Ishikawa (cell line): ENCODE measurements around the gene RABL6.

Experiments used
- CEBPB ChIP-seq: IDR thresholded peaks from 2 replicates; pipeline ENCODE4 v1.6.1; 2012
- CREB1 ChIP-seq: IDR thresholded peaks from 2 replicates; pipeline ENCODE4 v1.6.1; 2012; ENCODE audit warnings: low read depth
- EGR1 ChIP-seq: IDR thresholded peaks from 2 replicates; pipeline ENCODE4 v1.6.1; 2012
- EP300 ChIP-seq: IDR thresholded peaks from 2 replicates; pipeline ENCODE4 v1.6.1; 2012; ENCODE audit warnings: borderline replicate concordance
- FOXM1 ChIP-seq: IDR thresholded peaks from 2 replicates; pipeline ENCODE4 v1.6.1; 2012; ENCODE audit warnings: low read depth, borderline replicate concordance
- MAX ChIP-seq: IDR thresholded peaks from 2 replicates; pipeline ENCODE4 v1.6.1; 2012
- NFIC ChIP-seq: IDR thresholded peaks from 2 replicates; pipeline ENCODE4 v1.6.1; 2012
- RAD21 ChIP-seq: IDR thresholded peaks from 2 replicates; pipeline ENCODE4 v1.6.1; 2012; ENCODE audit warnings: low read depth
- TAF1 ChIP-seq: IDR thresholded peaks from 2 replicates; pipeline ENCODE4 v1.6.1; 2012; ENCODE audit warnings: low read depth, mild to moderate bottlenecking
- TCF12 ChIP-seq: IDR thresholded peaks from 2 replicates; pipeline ENCODE4 v1.6.1; 2012; ENCODE audit warnings: low read depth
- TEAD4 ChIP-seq: IDR thresholded peaks from 2 replicates; pipeline ENCODE4 v1.6.1; 2012
- USF1 ChIP-seq: IDR thresholded peaks from 2 replicates; pipeline ENCODE4 v1.6.1; 2012
- YY1 ChIP-seq: IDR thresholded peaks from 2 replicates; pipeline ENCODE4 v1.6.1; 2012; ENCODE audit warnings: low read depth
- ZBTB7A ChIP-seq: IDR thresholded peaks from 2 replicates; pipeline ENCODE4 v1.6.1; 2012; ENCODE audit warnings: low read depth
- TF ChIP-seq, protein P1 (sequence below): IDR thresholded peaks from 2 replicates; pipeline ENCODE4 v1.6.1; 2012; ENCODE audit warnings: low read depth, mild to moderate bottlenecking

Gene RABL6

GRCh38 chr9:136804509-136805206 is 3.1 kb upstream of the RABL6 start:
- TF ChIP-seq YY1 (no peak), EP300 (no peak), MAX (no peak), TAF1 (no peak), NFIC (no peak), TEAD4 (no peak)

- no peak for TF ChIP-seq TAF1
These were observed 2.5 kb upstream of the RABL6 start for GRCh38 chr9:136805207-136805740.

GRCh38 chr9:136806067-136806466 is 1.7 kb upstream of the RABL6 start:
- TF ChIP-seq YY1 = no peak
- TF ChIP-seq TCF12 = no peak
- TF ChIP-seq ZBTB7A = no peak
- no peak for TF ChIP-seq RAD21
- no peak for TF ChIP-seq NFIC

GRCh38 chr9:136806631-136807201 is 1.0 kb upstream of the RABL6 start:
- TF ChIP-seq CREB1 (no peak), TAF1 (no peak), NFIC (no peak), ZBTB7A (no peak), CEBPB (no peak), EP300 (no peak), YY1 (no peak), RAD21 (no peak)
- TF ChIP-seq, protein P1, sequence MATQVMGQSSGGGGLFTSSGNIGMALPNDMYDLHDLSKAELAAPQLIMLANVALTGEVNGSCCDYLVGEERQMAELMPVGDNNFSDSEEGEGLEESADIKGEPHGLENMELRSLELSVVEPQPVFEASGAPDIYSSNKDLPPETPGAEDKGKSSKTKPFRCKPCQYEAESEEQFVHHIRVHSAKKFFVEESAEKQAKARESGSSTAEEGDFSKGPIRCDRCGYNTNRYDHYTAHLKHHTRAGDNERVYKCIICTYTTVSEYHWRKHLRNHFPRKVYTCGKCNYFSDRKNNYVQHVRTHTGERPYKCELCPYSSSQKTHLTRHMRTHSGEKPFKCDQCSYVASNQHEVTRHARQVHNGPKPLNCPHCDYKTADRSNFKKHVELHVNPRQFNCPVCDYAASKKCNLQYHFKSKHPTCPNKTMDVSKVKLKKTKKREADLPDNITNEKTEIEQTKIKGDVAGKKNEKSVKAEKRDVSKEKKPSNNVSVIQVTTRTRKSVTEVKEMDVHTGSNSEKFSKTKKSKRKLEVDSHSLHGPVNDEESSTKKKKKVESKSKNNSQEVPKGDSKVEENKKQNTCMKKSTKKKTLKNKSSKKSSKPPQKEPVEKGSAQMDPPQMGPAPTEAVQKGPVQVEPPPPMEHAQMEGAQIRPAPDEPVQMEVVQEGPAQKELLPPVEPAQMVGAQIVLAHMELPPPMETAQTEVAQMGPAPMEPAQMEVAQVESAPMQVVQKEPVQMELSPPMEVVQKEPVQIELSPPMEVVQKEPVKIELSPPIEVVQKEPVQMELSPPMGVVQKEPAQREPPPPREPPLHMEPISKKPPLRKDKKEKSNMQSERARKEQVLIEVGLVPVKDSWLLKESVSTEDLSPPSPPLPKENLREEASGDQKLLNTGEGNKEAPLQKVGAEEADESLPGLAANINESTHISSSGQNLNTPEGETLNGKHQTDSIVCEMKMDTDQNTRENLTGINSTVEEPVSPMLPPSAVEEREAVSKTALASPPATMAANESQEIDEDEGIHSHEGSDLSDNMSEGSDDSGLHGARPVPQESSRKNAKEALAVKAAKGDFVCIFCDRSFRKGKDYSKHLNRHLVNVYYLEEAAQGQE = no peak

DNA sequence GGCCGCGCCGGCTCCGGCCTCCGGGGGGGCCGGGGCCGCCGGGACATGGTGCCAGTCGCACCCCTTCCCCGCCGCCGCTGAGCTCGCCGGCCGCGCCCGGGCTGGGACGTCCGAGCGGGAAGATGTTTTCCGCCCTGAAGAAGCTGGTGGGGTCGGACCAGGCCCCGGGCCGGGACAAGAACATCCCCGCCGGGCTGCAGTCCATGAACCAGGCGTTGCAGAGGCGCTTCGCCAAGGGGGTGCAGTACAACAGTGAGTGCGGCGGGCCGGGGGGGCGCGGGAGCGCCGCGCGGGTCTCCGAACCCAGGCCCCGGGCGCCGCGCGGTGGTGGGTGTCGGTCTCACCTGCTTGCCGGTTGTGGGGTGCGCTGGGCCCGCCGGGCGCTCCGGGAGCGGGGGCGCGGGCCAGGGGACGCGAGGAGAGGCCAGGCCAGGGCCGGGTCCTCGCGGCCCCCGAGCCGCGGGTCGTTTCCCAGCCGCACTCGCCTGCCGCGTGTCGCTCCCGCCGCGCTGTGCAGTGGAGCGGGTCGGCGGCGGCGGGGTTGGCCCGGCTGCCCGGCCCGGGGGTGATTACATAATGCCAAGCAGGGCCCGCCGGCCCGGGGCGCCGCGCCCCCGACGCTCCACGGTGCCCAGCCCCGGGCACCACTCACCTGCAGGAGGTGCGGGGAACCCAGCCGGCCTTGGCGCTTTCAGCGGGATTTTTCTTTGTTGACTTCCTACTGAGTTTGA is 492 bp downstream of the RABL6 start:
- no peak for TF ChIP-seq FOXM1
- no peak for TF ChIP-seq USF1
- peak; percentile 50; the same call in 1 of the 2 replicates for TF ChIP-seq MAX
- no peak for TF ChIP-seq CREB1
- TF ChIP-seq TEAD4 = no peak
- TF ChIP-seq EGR1 = no peak
- no peak for TF ChIP-seq NFIC
- no peak for TF ChIP-seq RAD21
- TF ChIP-seq CEBPB = no peak
- peak; percentile 29; the same call in 1 of the 2 replicates for TF ChIP-seq TCF12
- peak; percentile 63 for TF ChIP-seq TAF1
- no peak for TF ChIP-seq EP300
- peak; percentile 55; the same call in 1 of the 2 replicates for TF ChIP-seq ZBTB7A
- no peak for TF ChIP-seq YY1
- TF ChIP-seq, protein P1 = no peak

- TF ChIP-seq TCF12 (no peak), CREB1 (no peak), EP300 (no peak), YY1 (no peak), FOXM1 (no peak), NFIC (no peak), MAX (no peak), CEBPB (no peak), ZBTB7A (no peak), EGR1 (no peak), TAF1 (no peak), RAD21 (no peak), USF1 (no peak), TEAD4 (no peak)
- TF ChIP-seq, protein P1 = no peak
These were observed 1.0 kb downstream of the RABL6 start for GRCh38 chr9:136808806-136809158.
